ENCODE measurements around the gene NFAM1.

- no peak for TF ChIP-seq CTCF (IDR thresholded peaks at IDR 0.05 in 8 of 11, conservative IDR thresholded peaks at IDR 0.05 in 3 of 11)
- TF ChIP-seq POLR2A (IDR thresholded peaks at IDR 0.05) = no peak
- no peak for TF ChIP-seq POLR2AphosphoS5 (IDR thresholded peaks at IDR 0.05)
Measured at GRCh38 chr22:42368379-42369249, 63.6 kb downstream of the NFAM1 start.
